NCI-H1105 treated with DMSO at 0.1 percent for 48 hours (cell line): ENCODE data around the gene MOCS1.

ENCODE experiments used
- DNase-seq: peaks from one replicate; lab custom pipeline; 2025; lab: John Stamatoyannopoulos, UW

Gene MOCS1

DNA sequence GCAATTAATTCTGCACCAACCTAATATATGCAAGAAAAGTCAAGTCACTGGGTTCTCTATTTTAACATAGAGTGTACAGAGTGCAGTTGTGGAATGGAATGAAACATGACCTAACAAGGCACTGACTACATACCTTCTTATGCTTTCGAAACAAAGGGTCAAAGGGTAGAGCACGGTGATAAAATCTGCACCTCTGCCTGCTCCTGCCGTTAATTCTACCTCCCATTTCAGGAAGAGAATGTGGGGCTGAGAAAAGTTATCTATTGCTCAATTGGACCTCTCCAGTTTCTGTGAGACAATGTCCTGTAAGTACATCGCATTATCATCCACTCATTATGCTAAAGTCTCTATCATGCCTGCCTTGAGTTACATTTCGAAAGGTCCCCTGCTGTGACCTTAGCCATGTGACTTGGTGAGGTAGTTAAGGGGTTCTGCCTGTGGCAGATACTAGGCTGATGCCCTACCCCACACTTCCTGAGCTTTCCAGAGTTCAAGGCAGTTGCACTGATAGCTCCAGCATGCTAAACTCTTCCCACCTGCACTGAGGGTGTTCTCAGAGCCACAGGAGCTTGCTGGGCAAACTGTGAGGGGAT lies 14.0 kb upstream of the MOCS1 start:
- no peak for DNase-seq

DNA sequence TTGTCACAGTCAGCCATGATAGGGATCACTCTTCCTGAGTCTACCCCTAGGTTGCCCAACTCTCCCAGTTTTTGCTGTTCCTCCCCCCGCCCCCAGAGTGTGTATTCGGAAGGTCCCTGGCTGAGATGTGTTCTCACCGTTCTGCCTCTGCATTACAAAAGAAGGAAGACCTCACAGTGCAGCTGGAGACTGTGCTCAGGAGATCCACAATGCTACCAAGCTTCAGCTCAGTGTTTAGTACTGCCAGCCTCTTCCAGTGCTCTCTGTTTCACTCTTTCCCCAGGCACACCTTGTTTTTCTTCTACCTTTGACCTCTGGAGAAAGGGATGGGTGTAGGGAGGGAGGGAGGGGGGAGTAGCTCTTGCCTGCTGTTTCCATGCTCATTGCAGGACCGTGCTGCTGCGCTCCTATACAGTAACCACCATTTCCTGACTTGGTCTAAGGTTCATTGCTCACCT lies 13.4 kb upstream of the MOCS1 start:
- DNase-seq: no peak

GRCh38 chr6:39945626-39946025 lies 11.4 kb upstream of the MOCS1 start:
- DNase-seq: peak; percentile 78

GRCh38 chr6:39942903-39943580 lies 8.8 kb upstream of the MOCS1 start:
- no peak for DNase-seq

DNA sequence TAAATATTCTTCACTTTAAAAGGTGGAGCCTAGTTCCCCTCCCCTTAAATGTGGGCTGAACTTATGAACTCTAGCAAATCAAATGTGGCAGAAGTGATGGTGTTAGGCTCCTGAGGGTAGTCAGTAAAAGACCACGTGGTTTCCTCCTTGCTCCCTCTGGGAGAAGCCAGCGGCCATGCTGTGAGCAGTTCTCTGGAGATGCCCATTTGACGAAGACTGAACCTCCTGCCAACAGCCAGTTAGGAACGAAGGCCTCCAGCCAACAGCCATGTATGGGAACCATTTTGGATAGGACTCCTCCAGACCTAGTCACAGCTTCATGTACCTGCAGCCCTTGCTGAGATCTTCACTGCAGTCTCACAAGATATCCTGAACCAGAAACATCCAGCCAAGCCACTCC lies 7.6 kb upstream of the MOCS1 start:
- DNase-seq: no peak

DNA sequence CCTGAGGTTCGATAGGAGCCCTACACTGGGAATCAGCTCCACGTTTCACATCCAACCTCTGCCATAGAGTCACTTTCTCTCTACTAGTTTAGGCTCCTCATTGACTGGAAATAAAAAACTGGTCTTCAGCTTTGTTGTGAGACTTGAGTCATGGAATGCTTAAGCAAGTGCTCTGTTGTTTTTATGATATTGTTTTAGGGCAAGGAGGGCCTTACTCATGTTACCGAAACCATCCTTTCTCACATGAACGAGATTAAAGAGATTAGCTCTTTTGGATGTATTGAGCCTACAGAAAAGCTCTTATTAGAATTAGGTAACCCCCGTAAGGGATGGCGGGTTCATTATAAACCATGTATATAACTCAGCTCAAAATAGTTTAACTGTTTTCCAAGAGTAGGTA lies 6.9 kb upstream of the MOCS1 start:
- DNase-seq: no peak

DNA sequence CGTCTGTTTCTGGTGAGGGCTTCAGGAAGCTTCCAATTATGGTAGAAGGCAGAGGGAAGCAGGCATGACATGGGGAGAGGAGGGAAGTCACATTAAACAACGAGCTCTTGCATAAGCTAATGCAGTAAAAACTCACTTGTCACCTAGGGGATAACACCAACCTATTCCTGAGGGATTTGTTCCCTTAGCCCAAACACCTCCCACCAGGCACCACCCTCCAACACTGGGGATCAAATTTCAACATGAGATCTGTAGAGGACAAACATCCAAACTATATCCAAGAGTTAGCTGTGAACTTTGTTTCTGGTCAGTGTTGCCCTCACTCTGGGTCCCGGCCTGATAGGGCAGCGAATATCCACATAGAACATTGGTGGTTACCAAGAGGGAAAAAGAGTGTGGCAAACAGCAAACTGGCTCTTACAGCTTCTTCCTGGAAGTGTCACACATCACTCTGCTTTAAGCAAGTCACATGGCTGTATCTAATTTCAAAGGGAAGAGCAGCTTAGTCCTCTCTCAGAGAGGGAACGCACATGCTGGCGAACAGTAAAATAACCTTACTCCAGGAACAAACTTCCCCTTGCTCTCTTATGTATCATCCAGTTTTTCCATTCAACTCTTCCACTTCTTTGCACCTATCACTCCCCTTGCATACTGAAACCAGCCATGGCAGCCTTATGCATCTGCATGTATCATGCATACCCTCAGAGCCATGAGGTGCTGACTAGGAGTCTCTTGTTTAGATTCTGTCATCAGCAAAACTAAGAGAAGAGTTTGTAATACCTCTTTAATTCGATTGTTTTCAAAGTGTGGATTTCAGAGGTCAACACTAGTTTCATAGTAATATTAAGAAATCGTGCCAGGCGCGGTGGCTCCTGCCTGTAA lies 4.8 kb upstream of the MOCS1 start:
- DNase-seq: no peak

GRCh38 chr6:39937686-39938333 lies 3.5 kb upstream of the MOCS1 start:
- peak; percentile 63 for DNase-seq

- DNase-seq: no peak
These were observed 2.6 kb upstream of the MOCS1 start for GRCh38 chr6:39936857-39937256.

DNA sequence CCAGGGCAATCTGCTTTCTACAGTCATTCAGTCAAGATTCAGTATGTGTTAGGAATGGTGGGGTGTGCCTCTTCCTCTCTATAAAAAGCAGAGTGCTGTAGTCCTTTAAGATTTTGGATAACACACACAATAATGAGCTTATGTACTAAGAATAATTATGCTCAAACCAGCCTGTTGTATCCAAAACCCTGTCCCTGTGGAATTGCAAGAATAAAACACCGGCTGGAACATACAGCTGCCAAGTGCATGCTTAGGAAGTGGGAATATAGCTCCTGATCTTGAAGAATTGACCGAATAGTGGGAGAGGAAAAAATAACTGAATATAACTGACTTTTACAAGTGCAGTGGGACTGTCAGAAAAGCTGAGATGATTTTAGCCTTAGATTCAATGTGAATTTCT lies 979 bp upstream of the MOCS1 start:
- no peak for DNase-seq

DNA sequence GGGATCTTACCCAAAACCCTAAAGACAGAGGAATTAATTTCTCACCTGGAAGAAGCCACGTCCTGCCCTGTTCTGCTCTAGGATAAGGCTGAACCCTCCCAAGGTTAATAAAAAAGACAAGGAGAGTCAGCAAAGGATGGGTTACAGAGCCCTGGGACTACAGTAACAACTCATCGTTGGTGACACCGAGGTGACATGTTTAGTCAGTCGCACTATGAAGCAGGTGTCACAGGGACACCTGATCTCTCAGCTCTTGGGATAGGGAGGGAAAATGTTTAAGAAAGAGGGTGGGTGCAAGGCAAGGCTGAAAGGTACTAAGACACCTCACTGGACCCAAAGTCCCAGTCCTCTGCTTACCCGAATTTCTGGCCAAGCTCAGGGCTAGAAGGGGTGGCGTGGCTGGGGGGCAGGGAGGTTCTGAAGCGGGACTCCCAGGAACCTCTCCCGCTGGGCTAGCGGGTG lies 562 bp downstream of the MOCS1 start:
- DNase-seq: no peak

DNA sequence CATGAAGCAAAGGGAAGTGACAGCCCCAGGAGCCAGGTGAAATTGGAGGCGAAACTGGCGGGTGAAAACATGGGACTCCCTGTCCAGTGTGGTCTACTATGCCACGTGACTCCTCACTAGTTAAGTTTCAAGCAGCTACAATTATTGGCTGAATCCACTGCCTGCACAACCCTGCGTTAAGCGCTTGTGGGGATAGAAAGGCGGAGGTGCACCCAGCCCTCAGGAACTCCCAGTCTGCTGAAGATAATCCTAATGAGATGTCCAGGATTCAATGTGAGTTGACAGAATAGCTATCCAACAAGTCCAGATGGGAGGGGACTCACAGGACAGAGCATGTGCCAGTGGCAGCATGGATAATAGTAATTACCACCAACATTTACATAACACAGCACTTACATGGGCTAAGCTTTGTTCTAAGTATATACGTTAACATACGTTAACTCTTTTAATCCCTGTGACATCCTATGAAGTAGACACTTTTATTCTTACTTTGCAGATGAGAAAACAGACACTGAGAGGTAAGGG lies 1.8 kb downstream of the MOCS1 start:
- DNase-seq: no peak

DNA sequence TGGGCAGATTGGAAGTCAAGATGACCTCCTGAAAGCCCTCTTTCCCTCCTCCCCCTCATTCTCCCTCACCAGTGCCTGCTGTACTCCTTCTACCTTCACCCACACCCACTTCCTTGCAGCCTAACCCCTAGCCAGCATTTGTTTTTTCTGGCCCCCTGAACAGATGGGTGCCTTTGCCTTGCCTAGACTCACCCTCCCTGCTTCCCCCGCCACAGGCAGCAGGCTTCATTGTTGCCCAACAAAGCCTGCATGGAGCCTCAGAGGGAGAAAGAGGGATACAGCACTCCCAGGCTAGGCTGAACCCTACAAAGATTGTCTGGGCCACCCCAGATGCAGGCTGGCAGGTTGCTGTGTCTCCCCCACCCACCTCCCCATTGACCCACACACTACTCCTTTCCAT lies 2.7 kb downstream of the MOCS1 start:
- DNase-seq: no peak

GRCh38 chr6:39930540-39930939 lies 3.7 kb downstream of the MOCS1 start:
- no peak for DNase-seq

DNA sequence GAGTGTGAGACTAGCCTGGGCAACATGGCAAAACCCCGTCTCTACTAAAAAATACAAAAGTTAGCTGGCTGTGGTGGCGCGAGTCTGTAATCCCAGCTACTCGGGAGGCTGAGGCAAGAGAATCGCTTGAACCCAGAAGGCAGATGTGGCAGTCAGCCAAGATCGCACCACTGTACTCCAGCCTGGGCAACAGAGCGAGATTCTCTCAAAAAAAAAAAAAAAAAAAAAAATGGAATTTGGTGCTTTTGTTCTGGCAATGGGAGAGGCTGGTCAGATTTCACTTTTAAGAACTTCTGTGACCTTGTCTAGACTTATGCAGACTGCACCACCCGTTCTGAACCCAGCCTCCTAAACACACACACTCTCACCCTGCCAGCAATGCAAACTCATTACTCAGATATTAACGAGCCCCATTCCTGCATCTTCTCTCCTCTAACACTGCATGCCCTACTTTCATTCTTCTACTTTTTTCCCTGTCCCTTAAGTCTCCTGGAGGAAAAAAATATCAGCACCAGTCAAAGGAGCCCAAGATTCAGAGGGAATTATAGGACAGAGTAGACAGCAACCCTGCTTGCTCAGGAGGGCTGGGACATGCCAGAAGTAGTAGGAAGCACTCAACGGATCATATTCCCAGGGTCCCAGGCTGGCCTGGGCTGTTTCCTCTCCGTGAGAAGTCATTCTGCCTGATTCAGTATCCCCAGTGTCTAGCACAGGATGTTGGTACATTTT lies 4.4 kb downstream of the MOCS1 start:
- DNase-seq: no peak

- no peak for DNase-seq
These were observed 5.1 kb downstream of the MOCS1 start for GRCh38 chr6:39929039-39929732.

GRCh38 chr6:39927159-39927558 lies 7.1 kb downstream of the MOCS1 start:
- DNase-seq: no peak

DNA sequence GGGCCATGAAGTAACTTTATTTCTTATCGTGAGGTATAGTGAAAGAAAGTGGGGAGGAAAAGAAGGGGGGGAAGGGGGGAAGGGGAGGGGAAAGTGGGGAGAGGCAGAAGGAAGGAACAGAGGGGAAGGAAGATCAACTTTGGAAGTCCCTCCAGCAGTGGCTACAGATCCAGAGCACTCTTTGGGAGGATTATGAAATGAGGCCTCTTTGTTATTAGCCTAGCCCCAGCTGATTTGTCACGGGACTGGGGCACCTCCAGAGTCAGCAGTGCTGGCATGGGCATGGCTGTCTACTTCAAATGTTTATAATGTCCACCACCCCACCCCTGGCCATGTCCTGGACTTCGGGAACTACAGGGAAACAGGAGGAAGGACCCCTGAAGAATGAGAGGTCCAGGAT lies 7.6 kb downstream of the MOCS1 start:
- DNase-seq: no peak

- DNase-seq: no peak
These were observed 8.4 kb downstream of the MOCS1 start for GRCh38 chr6:39925931-39926290.

DNA sequence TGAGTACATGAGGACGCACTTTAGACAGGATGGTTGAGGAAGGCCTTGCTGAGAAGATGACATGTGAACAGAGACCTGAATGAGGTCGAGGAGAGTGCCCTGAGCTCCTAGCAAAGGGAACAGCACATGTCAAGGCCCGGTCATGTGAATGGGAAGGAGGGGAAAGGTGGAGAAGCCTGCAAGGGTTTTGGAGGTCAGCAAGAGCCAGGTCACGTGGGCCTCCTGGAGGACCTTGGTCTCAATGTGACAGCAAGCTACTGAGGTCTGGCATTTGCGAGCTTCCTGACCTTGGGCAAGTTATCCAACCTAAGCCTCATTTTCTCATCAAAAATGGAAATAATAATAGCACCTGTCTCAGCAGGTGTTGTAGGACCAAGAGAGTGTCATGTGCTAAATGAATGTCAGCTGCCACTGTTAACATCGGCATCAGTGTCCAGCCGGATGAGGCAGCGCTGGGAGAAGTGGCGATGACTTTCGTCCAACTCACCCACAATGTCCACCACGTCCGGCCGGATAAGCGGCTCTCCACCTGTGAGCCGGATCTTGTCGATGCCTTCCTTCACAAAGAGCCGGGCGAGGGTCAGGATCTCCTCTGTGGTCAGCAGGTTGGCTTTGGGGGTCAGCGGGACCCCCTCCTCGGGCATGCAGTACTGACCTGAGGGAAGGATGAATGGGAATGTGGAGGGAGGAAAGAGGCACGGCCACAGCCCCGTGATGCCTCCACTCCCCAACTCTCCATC lies 8.9 kb downstream of the MOCS1 start:
- no peak for DNase-seq
